Calu3 (cell line): ENCODE results near the gene SYCP2. TPM values are rescaled to one million over a fixed set of nuclear protein-coding genes. Genes with fewer than 3 reads are reported as not detected.

Source experiments
- BruUV-seq: library from RNA; stranded (reverse); fragments of 400-500 nt; replicated peaks from 2 replicates; lab custom pipeline; 2021; lab: Mats Ljungman, UMichigan
- CTCF ChIA-PET: fragments of 300-600 bp; sonication (Branson Sonifier 250); formaldehyde crosslinking; loops from one replicate; lab custom pipeline; 2022; ENCODE audit warnings: antibody characterized with exemption; lab: Charles Lee
- DNase-seq: peaks from one replicate; pipeline ENCODE4 v3.0.0; 2022
- H3K27ac Mint-ChIP-seq: one replicate; pipeline ENCODE4 v1.8.0; 2022; ENCODE audit warnings: mixed read lengths; ENCODE audit not compliant: unreplicated experiment
- H3K27me3 Mint-ChIP-seq: one replicate; pipeline ENCODE4 v1.8.0; 2022; ENCODE audit warnings: mixed read lengths; ENCODE audit not compliant: unreplicated experiment
- H3K36me3 Mint-ChIP-seq: one replicate; pipeline ENCODE4 v1.8.0; 2022; ENCODE audit warnings: mild to moderate bottlenecking, moderate library complexity, mixed read lengths; ENCODE audit not compliant: insufficient read depth, unreplicated experiment
- H3K4me1 Mint-ChIP-seq: one replicate; pipeline ENCODE4 v1.8.0; 2022; ENCODE audit warnings: mild to moderate bottlenecking, low read depth, mixed read lengths; ENCODE audit not compliant: unreplicated experiment
- H3K4me3 Mint-ChIP-seq: one replicate; pipeline ENCODE4 v1.8.0; 2022; ENCODE audit warnings: mild to moderate bottlenecking, low read depth, moderate library complexity, mixed read lengths; ENCODE audit not compliant: unreplicated experiment
- H3K9me3 Mint-ChIP-seq: one replicate; pipeline ENCODE4 v1.8.0; 2022; ENCODE audit warnings: low read depth, mixed read lengths; ENCODE audit not compliant: unreplicated experiment
- intact Hi-C: fragments of 100-400 bp; cut with micrococcal nuclease; formaldehyde crosslinking; loops from one replicate; pipeline ENCODE4 v1.10.0; 2022; ENCODE audit not compliant: unreplicated experiment
- total RNA-seq: library from RNA; stranded (reverse); gene quantifications from 2 replicates; pipeline ENCODE4 v1.2.3, GENCODE V29; 2022
- TF ChIP-seq, protein P1 (sequence below): fragments of 200-600 bp; IDR thresholded peaks from one replicate; pipeline ENCODE4 v1.8.0; 2022; ENCODE audit warnings: antibody characterized with exemption; ENCODE audit not compliant: unreplicated experiment

The SYCP2 gene
- total RNA-seq, 1 experiment from 2014 or later, result 56.0 TPM

DNA sequence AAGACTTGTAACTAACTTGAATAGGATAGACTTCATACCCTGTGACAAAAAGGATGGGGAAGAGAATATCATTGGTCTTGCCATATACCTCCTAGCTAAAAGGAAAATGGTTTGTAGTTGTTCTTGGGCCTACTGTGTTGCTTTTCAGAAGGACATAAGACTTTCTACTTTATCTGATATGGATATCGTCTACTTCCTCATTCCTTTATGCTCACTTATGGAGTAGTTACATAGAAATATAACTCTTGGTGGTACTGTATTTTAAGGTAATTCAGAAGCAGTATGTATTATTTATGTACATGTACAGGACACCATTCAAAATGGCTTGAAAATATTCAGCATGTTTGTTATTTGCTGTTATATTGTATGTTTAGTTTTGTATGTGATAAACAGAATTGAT is 14.8 kb upstream of the SYCP2 start:
- no peaks in the 10 kb centered on the region for H3K27me3 Mint-ChIP-seq
- no peak overlapping the region for H3K27ac Mint-ChIP-seq
- peaks cover 13% of the 10 kb centered on the region for H3K36me3 Mint-ChIP-seq
- H3K9me3 Mint-ChIP-seq, result no peaks in the 10 kb centered on the region
- no TSS peak for BruUV-seq
- intact Hi-C loops, result loop anchor here (2.0 to 10.0 kb wide), 3 partner anchors 45 to 1947 kb away; no protein-coding TSS in a partner anchor
- no peak overlapping the region for H3K4me3 Mint-ChIP-seq
- TF ChIP-seq, protein P1, sequence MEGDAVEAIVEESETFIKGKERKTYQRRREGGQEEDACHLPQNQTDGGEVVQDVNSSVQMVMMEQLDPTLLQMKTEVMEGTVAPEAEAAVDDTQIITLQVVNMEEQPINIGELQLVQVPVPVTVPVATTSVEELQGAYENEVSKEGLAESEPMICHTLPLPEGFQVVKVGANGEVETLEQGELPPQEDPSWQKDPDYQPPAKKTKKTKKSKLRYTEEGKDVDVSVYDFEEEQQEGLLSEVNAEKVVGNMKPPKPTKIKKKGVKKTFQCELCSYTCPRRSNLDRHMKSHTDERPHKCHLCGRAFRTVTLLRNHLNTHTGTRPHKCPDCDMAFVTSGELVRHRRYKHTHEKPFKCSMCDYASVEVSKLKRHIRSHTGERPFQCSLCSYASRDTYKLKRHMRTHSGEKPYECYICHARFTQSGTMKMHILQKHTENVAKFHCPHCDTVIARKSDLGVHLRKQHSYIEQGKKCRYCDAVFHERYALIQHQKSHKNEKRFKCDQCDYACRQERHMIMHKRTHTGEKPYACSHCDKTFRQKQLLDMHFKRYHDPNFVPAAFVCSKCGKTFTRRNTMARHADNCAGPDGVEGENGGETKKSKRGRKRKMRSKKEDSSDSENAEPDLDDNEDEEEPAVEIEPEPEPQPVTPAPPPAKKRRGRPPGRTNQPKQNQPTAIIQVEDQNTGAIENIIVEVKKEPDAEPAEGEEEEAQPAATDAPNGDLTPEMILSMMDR, result no peak
- CTCF ChIA-PET, result interaction anchor here (1.0 to 2.0 kb wide), 2 partner anchors 14 to 24 kb away, joined by 4 to 9 read pairs; partner anchors contain the start of gene SYCP2
- no peak for DNase-seq
- peaks cover 14% of the 10 kb centered on the region for H3K4me1 Mint-ChIP-seq

DNA sequence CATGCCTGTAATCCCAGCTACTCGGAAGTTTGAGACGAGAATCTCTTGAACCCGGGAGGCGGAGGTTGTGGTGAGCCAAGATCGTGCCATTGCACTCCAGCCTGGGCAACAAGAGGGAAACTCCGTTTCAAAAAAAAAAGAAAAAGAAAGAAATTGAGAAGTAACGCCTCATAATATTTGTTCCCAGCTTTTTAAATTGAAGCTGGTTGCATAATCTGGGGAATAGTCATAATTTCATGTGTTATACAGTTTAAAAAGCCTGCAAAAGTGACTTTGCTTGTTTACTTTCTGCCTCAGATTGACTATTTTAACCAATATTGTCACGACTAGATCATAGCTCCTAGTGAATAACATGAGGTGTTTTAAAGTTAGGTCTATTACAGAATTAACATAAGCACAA is 13.9 kb upstream of the SYCP2 start:
- peaks cover 13% of the 10 kb centered on the region for H3K36me3 Mint-ChIP-seq
- no peaks in the 10 kb centered on the region for H3K9me3 Mint-ChIP-seq
- CTCF ChIA-PET, result interaction anchor here (1.7 kb wide), 1 partner anchor 103 kb away, joined by 6 read pairs; no protein-coding TSS in a partner anchor
- peaks cover 14% of the 10 kb centered on the region for H3K4me1 Mint-ChIP-seq
- no TSS peak for BruUV-seq
- intact Hi-C loops, result loop anchor here (10.0 kb wide), 2 partner anchors 1277 to 1947 kb away; no protein-coding TSS in a partner anchor
- no peak for DNase-seq
- TF ChIP-seq, protein P1, result no peak
- no peak overlapping the region for H3K27ac Mint-ChIP-seq
- H3K27me3 Mint-ChIP-seq, result no peaks in the 10 kb centered on the region
- no peak overlapping the region for H3K4me3 Mint-ChIP-seq

GRCh38 chr20:59945731-59946130 is 12.3 kb upstream of the SYCP2 start:
- no peak for DNase-seq
- intact Hi-C loops, result loop anchor here (10.0 kb wide), 2 partner anchors 1279 to 1949 kb away; no protein-coding TSS in a partner anchor
- no peaks in the 10 kb centered on the region for H3K27me3 Mint-ChIP-seq
- CTCF ChIA-PET, result interaction anchor here (1.7 kb wide), 1 partner anchor 104 kb away, joined by 6 read pairs; no protein-coding TSS in a partner anchor
- no peak overlapping the region for H3K4me3 Mint-ChIP-seq
- TF ChIP-seq, protein P1, result no peak
- peaks cover 27% of the 10 kb centered on the region for H3K4me1 Mint-ChIP-seq
- H3K9me3 Mint-ChIP-seq, result no peaks in the 10 kb centered on the region
- BruUV-seq, result no TSS peak
- H3K27ac Mint-ChIP-seq, result no peak overlapping the region
- peaks cover 25% of the 10 kb centered on the region for H3K36me3 Mint-ChIP-seq

DNA sequence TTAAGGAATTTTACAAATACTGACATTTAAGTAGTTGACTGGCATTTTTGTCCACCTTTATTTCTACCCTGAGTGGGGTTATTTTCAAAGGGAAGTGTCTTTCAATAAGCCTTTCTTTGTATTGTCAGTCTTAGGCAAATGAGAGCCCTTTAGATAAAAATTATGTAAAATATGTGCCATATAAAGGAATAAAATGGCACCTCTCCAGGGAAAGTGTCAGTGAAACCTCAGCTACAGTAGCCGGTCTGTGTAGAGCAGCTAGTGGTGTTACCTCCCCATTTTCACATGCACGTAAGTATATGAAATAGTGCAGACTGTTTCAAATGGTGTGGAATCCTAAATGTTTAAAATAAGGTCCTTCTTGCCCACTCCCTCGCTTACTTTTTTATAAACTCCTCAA is 11.7 kb upstream of the SYCP2 start:
- Mint-ChIP-seq H3K27me3 (no peaks in the 10 kb centered on the region), H3K27ac (no peak overlapping the region), H3K9me3 (no peaks in the 10 kb centered on the region), H3K36me3 (peaks cover 30% of the 10 kb centered on the region), H3K4me1 (peaks cover 27% of the 10 kb centered on the region), H3K4me3 (no peak overlapping the region)
- CTCF ChIA-PET, result interaction anchor here (1.1 kb wide), 1 partner anchor 11 kb away, joined by 4 read pairs; the partner anchor contains the start of gene SYCP2
- BruUV-seq, result no TSS peak
- TF ChIP-seq, protein P1, result no peak
- DNase-seq, result no peak
- intact Hi-C loops, result loop anchor here (10.0 kb wide), 2 partner anchors 1280 to 1950 kb away; no protein-coding TSS in a partner anchor
